EL (cell line): ENCODE measurements around the gene TP53TG5.
A peak's percentile ranks its signal among the peaks of the same experiment; 100 is the strongest.

Source experiments
- DNase-seq: peaks from one replicate; pipeline ENCODE4 v3.0.0-alpha.2; 2016

The TP53TG5 gene

DNA sequence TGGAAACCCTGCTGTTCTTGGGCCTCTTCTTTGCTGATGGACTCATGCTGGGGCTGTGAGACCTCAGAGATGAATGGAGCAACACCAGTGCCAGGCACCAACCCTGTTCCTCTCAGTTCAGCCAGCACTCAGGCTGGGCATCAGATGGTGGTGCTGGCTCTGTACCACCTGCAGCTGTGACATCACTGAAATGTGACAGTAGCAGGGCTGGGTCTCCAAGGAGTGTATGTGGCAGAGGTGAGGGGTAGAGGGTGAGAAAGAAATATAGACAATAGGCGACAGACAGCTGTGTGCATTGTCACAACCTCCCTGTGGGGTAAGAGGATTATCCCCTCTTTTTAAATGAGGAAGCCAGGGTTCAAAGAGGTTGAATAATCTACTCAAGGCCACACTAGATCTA is at the start of gene TP53TG5:
TSS of gene TP53TG5 (minus strand) at position 135 of the 400 bp plus-strand sequence. CDS start at position 46, 89 bp downstream.
- DNase-seq, result no peak

DNA sequence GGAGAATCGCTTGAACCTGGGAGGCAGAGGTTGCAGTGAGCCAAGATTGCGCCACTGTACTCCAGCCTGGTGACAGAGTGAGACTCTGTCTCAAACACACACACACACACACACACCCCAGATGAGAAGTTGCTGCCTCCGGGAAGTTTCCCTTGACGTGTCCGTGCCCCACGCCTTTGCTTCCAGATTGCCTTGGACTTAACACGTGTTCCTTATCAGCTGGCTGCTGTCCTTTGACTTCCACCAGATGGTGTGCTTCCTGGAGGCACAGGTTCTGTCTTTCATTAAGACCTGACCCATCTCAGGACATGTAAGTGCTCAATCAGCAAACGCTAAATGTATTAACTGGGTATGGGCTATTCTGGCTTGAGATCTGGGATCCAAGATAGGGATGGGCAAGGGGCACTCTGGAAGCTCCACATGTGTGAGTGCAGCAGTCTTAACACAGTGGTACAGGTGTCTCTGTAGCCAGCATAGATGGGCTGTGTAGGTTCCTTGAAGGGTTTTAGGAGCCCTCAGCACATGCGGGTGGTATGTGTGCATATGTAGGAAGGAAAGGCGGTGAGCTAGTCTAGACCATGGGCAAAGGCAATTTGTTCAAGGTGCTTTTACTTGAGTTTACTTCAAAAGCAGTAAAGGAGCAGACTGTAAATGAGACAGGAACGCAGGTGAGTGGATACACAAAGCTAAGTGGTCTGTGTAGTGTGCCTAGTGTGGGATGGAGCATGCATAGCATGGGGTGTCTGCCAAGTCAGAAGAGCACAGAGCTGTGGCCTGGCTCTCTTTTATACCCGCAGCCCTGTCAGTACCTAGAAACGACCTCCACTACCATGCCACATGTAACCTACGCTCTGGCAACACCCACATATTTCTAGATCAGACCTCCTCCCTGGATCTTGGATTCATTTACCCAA is 49.4 kb upstream of the TP53TG5 start:
- DNase-seq, result no peak

DNA sequence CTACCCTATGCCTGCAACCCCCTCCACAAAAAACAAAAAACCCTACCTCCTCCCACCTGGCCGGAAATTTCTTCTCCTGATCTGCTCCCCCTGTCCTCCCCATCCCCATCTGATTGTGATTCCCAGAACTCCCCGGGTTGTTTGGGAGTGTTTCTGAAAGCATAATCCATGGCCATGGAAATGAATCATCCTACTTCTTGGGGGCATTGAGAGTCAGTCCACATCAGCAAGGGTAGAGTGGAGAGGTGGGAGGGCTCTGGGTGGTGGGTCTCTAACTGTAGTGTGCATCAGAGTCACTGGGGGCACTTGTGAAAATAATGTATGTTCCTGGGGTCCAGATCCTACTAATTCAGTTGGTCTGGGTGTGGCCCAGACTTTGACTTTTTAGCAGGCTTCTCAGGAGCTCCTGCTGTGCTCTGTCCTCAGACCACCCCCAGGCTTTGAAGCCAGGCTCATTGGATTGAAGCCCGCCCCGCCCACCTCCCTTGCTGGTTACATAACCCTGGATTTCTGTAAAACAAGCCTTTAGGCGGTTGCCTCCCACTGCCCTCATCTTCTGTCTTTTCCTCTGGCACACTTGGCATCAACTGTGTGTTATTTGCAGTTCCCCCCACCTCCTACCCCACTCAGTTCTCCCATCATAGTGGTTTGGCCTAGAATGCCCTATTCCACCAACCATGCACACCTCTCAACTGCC is 48.3 kb upstream of the TP53TG5 start:
- no peak for DNase-seq

DNA sequence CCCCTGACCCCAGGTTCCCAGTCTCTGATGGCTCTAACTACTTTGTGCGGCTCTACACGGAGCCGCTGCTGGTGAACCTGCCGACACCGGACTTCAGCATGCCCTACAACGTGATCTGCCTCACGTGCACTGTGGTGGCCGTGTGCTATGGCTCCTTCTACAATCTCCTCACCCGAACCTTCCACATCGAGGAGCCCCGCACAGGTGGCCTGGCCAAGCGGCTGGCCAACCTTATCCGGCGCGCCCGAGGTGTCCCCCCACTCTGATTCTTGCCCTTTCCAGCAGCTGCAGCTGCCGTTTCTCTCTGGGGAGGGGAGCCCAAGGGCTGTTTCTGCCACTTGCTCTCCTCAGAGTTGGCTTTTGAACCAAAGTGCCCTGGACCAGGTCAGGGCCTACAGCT is 47.4 kb upstream of the TP53TG5 start:
- no peak for DNase-seq

DNA sequence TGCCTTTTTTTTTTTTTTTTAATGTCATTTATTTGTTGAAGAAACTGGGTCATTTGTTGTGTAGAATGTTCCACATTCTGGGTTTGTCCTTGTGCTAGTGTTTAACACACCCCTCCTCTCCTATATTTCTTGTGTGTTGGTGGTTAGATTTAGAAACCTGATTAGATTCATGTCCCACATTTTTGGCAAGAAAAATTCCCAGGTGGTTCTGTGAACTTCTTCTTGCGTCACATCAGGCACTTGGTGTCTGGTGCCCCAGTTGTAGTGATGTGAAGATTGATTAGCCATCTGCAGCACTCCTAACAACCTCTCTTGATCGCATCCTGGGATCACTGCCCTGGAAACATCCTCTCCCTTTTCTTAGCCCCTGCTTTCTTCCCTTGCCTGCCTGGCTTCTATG is 45.6 kb upstream of the TP53TG5 start:
- no peak for DNase-seq

DNA sequence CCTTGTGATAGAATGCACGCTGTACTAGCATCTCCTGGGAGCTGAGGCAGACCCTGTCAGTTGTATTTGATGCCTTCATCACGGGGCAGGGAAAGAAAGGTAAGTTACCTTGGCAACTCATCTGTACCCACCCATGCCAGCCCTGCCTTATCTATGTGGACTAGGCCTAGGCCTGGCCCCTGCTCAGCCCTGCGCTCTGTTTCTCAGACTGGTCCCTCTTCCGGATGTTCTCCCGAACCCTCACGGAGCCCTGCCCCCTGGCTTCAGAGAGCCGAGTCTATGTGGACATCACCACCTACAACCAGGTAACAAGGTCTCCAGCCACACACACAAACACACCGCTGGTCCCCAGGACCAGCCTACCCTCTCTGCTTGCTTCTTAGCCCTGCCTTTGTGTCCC is 42.0 kb upstream of the TP53TG5 start:
- DNase-seq, result no peak

DNA sequence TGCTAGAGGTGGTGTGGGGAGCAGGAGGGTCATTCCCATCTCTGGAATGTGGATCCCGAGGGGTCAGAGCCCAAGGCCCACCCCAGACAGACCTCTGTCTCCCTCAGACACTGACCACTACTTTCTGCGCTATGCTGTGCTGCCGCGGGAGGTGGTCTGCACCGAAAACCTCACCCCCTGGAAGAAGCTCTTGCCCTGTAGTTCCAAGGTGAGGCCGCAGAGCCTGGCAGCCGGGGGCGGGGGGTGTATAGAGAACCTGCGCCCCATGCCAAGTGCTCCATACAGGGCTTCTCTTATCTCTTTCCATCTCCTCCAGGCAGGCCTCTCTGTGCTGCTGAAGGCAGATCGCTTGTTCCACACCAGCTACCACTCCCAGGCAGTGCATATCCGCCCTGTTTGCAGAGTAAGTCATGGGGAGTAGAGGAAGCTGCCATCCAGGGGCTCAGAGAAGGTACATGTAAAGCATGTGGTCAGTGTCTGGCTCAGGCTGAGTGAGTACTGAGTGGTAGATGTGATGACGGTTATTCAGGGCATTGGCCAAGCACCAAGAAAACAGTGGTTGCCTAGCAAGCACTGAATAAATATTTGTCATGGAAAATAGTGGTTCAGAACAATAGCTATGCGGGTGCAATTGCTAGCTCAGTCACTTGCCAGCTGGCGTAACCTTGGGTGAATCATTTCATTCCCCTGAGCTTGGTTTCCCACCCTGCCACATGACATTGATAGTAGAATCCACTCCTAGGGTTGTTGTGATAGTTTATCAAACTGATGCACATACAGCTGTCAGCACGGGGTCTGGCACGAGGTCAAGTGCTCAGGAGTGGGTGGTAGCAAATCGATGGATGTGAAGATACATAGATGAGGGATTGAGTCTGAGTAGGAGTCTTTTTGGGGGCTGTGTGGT is 41.3 kb upstream of the TP53TG5 start:
- DNase-seq, result peak; percentile 96

DNA sequence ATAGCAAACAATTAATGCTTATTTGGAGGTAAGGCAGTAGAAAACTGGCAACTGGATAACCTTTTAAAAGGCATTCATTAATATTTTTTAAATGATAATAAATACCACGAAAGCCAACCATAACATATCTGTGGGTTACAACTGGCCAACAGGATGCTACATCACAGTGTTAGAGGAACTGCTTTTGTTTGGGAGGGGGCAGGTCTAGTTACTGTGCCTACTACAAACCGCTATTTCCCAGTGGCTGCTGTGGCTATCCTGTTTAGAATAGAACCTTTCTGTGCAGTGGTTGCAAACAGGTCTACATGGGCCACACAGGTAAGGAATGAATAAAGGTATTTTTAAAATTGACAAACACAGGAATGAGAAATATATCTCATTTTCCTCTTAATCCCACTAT is 38.8 kb upstream of the TP53TG5 start:
- DNase-seq, result no peak

DNA sequence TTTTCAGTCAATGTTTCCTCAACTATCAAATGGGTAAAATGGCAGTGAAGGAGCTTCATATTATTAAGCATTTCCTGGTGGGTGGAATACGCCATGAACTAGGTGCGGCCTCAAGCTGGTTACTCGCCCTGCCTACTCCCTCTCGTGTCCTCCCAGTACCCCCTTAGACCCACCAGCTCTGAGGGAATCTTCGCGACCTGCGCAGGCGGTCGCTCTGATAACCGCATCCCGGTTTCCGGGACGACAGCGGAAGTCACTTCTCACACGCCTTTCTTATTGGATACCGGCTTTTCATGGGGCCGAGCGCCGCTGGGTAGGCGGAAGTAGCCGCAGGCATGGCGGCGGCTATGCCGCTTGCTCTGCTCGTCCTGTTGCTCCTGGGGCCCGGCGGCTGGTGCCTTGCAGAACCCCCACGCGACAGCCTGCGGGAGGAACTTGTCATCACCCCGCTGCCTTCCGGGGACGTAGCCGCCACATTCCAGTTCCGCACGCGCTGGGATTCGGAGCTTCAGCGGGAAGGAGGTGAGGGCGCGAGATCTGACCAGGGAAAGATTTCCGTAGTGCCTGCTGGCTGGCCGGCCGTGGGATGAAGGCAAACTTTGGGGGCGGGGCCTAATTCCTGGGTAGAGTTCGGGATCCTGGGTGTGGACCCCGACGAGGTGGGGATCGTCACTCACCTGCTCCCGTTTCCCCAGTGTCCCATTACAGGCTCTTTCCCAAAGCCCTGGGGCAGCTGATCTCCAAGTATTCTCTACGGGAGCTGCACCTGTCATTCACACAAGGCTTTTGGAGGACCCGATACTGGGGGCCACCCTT is 37.9 kb upstream of the TP53TG5 start, which contains the start of gene PIGT:
TSS of gene PIGT (plus strand) at position 320 of the 816 bp plus-strand sequence. CDS start at position 336, 16 bp downstream.
- DNase-seq, result peak; percentile 86

DNA sequence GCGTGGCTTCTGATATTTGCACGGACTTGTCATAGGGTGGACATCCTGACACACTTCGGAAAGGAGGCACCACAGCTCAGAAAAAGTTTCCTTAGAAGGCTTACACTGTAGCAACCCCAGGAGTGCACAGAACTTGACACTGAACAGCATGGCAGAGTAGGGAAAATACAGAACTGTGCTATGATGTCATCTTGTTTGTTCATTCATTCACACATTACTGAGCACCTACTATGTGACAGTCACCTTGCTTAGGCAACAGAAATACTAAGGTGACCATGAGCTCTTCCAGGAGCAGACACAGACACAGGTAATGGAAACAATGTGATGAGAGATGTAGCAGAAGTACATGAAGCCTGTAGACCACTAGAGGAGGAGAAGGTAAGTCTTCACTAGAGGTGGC is 35.4 kb upstream of the TP53TG5 start:
- DNase-seq, result no peak

DNA sequence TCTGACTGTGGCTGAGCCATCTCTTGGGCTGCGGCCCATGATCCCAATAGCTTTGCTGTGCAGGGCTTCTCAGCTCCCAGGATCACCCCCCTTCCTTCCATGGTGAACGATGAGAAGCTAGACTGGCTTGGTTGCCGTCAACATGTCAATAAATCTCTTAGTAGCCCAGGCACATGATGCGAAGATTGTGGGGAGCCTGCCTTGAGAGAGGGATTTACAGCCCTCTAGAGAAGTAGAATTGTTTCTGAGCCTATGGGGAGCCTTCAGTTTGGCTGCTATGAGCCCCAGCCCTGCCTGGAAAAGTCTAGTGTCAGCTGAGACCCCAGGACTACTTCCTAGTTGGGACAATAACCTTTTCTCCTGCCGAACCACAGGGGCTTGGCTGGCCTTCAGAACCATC is 34.5 kb upstream of the TP53TG5 start:
- DNase-seq, result no peak

DNA sequence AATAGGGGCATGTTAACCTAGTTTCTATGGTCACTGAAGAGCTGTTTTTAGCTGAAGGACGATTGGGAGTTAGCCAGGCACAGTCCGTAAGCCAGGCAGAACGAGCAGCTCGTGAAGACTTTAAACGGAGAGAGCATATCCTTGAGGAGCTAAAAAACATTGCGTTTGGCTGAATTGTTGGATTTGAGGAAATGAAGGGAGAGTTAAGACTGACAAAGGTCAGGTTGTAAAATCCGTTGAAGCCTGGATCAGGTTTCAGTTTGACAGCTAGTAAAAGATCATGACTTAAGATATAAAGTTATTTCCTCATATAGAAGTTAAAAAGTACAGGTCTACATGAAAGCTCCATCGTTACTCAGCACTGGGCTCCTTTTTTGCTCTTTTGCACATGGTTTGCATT is 32.8 kb upstream of the TP53TG5 start:
- no peak for DNase-seq

DNA sequence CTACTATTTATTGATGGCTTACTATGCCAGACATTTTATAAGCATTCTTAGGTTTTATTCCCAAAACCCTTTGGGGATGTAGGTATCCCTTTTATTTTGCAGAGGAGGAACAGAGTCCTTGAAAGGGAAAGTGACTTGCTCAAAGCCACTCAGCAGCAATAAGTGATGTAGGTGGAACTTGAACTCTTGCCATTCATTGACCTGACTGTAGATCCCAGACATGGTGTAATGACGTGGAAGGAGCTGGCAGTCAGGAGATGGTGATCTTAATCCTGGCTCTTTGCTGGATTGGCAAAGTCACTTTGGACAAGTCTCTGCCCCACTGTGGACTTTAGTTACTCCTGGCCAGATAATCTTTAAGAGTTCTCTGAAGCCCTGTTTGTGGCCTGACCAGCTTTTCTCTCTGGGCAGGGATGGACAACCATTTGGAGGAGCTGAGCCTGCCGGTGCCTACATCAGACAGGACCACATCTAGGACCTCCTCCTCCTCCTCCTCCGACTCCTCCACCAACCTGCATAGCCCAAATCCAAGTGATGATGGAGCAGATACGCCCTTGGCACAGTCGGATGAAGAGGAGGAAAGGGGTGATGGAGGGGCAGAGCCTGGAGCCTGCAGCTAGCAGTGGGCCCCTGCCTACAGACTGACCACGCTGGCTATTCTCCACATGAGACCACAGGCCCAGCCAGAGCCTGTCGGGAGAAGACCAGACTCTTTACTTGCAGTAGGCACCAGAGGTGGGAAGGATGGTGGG is 31.6 kb upstream of the TP53TG5 start:
- no peak for DNase-seq

DNA sequence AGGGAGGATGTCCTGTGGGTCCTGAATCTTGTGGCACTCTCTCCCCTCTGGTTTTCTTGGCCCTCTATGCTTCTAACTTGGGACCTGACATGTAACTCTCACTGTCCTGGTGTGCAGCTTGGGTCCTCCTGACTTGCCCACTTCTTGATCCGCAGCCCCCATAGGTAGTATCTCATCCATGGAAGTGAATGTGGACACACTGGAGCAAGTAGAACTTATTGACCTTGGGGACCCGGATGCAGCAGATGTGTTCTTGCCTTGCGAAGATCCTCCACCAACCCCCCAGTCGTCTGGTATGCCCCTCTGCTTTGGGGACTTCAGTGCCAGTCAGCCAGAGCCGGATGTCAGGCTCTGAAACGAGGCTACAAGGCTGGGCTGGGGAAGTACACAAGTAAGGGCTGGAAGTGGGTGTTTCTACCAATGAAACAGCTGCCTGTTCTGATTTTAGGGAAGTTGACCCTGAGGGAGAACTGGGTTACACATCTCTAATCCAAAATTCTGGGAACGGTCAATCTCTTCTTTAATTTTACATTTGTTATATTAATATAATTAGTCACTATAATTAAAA is 30.6 kb upstream of the TP53TG5 start:
- DNase-seq, result no peak

DNA sequence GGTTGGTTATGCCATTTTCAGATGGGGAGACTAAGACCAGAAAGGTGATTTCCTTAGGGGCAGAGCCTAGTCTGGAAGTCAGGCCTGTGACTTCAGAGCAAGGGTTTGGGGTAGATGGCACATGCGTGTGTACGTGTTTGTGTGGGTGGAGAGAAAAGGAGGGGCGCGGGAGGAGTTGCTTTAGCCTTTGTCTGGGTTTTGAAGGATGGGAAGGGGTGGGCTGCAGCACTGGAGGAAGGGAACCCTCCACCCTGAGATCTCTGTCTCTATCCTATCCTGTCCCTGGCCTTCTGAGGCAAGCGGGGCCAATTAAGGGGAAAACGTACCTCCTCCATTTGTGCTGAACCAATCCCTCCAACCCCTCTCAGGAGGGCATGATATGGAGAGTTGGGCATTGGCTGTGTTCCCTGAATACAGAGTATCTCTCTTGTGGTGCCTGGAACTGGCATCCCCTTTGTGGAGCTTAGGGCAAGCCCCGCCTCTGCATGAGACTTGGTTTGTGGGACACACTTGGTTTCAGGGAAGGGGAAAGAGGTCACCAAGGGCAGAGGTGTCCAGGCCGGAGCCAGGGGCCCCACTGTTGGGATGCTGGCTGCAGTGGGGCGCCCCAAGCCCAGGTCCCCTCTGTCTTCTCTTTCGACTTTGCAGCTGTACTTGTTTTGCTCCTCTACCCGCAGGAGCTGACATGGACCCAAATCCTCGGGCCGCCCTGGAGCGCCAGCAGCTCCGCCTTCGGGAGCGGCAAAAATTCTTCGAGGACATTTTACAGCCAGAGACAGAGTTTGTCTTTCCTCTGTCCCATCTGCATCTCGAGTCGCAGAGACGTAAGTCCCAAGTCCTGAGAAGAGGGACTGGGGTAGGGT is 29.9 kb upstream of the TP53TG5 start, which contains the start of gene DBNDD2:
TSS of gene DBNDD2 (plus strand) at position 507 of the 863 bp plus-strand sequence. CDS start at position 686, 179 bp downstream.
- DNase-seq, result no peak

DNA sequence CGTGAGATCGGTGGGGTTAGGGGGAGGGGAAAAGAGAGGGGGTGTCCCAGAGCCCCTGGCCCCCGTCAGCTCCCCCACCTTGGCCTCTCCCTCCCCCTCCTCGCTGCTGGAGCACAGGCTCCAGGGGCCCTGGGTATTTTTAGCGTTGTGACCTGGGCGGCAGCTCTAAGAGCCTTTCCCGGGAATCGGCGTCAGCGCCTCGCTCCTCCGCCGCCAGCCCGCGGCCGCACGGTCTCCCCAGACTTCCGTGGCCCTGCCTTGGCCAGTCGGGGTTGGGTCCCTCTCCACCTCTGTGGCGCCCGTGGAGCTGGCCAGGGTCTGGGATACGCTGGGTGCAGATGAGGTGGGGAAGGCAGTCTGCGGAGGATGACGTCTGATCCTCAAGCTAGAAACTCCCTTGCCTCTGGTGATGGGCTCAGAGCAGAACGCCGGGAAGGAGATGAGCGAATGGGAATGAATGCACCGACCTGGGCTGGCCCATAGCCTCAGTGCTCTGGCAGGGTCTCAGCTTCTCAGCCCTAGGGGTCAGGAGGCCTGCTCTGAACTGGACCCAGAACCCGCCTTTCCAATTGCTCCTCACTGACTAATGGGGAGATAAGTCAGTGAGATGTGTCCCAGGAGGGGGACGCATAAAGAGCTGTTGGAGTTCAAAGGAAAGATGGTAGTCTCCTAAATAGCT is 29.1 kb upstream of the TP53TG5 start:
- DNase-seq, result peak; percentile 18

DNA sequence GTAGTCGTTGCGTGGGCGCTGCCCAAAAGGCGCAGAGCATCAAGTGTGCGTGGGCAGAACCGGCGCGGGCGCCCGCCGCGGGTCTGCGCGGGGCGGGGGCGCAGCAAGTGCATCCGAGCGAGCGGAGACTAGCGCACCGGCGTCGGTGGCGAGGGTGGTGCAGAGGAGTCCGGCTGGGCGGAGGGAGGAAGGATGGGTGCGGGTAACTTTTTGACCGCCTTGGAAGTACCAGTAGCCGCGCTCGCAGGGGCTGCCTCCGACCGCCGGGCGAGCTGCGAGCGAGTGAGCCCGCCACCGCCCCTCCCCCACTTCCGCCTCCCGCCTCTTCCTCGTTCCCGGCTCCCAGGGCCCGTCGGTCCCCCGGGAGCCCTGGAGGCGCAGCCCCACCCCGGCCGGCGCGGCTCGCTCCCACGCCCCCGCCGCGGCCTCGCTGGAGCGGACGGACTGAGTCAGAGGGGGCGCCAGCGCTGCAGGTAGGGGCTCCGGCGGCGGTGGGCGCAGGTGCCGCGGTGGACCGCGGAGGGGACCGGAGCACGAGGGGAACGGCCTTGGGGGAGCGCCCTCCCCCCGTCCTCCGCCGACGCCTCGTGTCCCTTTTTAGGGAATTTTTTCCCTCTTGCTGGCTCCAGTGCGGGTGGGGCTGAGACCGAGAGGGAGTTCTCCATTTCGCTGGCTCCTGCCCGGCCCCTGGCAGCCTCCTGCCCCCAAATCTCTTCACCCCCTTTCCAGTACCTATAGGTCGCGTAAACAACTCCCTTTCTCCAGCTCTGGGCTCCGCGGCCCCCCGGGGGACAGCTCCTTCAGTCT is 28.3 kb upstream of the TP53TG5 start:
- peak; percentile 70 for DNase-seq

DNA sequence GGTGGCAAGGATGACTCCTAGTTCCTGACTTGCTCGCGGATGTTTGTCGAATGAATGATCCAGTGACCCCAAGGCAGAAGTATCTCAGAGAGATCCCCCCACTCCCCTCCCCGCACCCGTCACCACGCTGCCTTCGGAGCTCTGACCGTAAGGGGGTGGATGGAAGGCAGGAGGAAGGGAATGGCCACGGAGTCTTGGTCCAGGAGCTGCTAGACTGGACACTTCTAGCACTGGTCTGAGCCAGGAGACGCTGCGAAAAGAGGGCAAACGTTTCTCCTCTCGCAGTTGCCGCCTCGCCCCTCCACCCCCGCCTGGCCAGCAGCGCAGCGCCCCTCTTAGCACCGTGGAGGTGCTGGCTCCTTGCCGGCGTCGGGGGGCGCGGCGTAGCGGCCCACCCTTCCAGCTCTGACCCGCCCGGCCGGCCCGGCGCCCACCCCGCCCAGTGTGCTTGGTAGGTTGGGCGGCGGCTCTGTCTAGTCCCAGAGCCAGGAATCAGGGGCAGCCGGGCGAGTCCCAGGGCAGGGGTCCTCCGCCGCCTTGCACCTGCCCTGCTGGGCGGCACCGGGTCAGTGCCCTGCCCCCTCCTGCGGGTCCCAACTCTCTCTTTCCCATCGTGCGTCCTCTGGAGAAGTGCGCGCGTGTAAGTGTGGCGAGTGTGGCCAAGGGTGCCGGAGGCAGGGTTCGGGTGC is 27.6 kb upstream of the TP53TG5 start:
- DNase-seq, result peak; percentile 55
